Smooth muscle cell of the brain vasculature (primary cell): Measurements from ENCODE around the gene SOWAHA.
"Not testable (repeated sequence)": the region's sequence is repeated elsewhere in the genome, so short reads cannot be mapped to it uniquely, and the experiment has no call there.

Source experiments
- DNase-seq: peaks from one replicate; pipeline ENCODE4 v3.0.0-alpha.2; 2012; ENCODE audit warnings: low read depth, low spot score

The SOWAHA gene

GRCh38 chr5:132777209-132778069, 35.7 kb upstream of the SOWAHA start, which contains the start of gene SEPTIN8:
Gene SEPTIN8, minus strand, starts transcription at chr5:132777239. Its CDS starts 102 bp downstream, at chr5:132777137.
- no peak for DNase-seq

- no peak for DNase-seq
Observed at GRCh38 chr5:132778129-132778528, 35.0 kb upstream of the SOWAHA start.

GRCh38 chr5:132778856-132779255, 34.2 kb upstream of the SOWAHA start:
- DNase-seq = no peak

GRCh38 chr5:132779961-132780360, 33.1 kb upstream of the SOWAHA start:
- DNase-seq = no peak

- no peak for DNase-seq
Observed at GRCh38 chr5:132780577-132780976, 32.5 kb upstream of the SOWAHA start.

GRCh38 chr5:132781029-132781428, 32.1 kb upstream of the SOWAHA start:
- DNase-seq = no peak

- no peak for DNase-seq
Observed at GRCh38 chr5:132782101-132782500, 31.0 kb upstream of the SOWAHA start.

- no peak for DNase-seq
Observed at GRCh38 chr5:132785365-132785764, 27.7 kb upstream of the SOWAHA start.

GRCh38 chr5:132785864-132786263, 27.2 kb upstream of the SOWAHA start:
- DNase-seq = no peak

GRCh38 chr5:132787076-132787475, 26.0 kb upstream of the SOWAHA start:
- no peak for DNase-seq

GRCh38 chr5:132788508-132788907, 24.6 kb upstream of the SOWAHA start:
- no peak for DNase-seq

GRCh38 chr5:132788990-132789886, 23.9 kb upstream of the SOWAHA start:
- DNase-seq = no peak

GRCh38 chr5:132790201-132790865, 22.8 kb upstream of the SOWAHA start:
- DNase-seq = no peak

GRCh38 chr5:132791026-132791425, 22.1 kb upstream of the SOWAHA start:
- DNase-seq = no peak

- DNase-seq = no peak
Observed at GRCh38 chr5:132797651-132798050, 15.5 kb upstream of the SOWAHA start.

- no peak for DNase-seq
Observed at GRCh38 chr5:132799392-132799791, 13.7 kb upstream of the SOWAHA start.

GRCh38 chr5:132800545-132800944, 12.6 kb upstream of the SOWAHA start:
- DNase-seq = no peak

- DNase-seq = no peak
Observed at GRCh38 chr5:132802044-132802684, 10.9 kb upstream of the SOWAHA start.

- DNase-seq = not testable (repeated sequence)
Observed at GRCh38 chr5:132802685-132803066, 10.4 kb upstream of the SOWAHA start.

GRCh38 chr5:132804219-132804618, 8.9 kb upstream of the SOWAHA start:
- DNase-seq = not testable (repeated sequence)

GRCh38 chr5:132805872-132806271, 7.2 kb upstream of the SOWAHA start:
- not testable (repeated sequence) for DNase-seq
